ENCODE measurements around the gene KCNJ14.

KCNJ14 gene

GRCh38 chr19:48508729-48509411 lies 53.5 kb downstream of the KCNJ14 start:
- DNase-seq (ENCODE audit: low read depth): no peak

DNA sequence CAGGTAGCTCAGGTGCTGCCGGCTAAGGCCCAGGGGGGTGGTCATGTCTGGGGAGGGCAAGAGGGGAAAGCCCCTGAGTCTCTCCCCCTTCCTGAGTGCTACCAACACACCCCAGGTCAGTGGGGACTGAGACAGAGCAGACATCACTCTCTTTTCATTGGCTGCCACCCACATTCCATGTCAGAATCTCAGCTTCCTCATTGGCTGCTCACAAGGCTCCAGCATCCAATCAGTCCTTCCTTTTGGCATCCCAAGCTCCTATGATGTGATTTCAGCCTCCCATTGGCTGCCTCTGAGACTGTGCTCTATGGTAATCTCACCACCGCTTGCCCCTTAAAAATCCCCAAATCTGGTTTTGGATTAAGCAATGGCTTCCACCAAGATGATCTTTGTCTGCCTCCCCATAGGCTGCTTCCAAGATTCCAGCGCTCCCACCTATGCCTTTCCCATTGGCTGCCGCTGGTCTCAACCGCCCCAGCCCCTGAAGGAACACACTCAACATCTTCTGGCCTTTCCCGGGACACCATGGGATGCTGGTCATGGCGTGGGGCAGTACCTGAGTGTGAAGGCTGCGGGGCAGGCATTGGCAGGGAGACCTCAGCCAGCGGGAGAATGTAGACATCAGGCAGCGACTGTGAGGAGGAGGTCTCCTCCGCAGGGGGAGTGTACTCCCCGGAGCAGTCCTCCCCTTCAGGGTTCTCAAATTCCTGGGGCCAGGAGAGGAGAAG lies 54.3 kb downstream of the KCNJ14 start:
- no peak for DNase-seq (ENCODE audit: low read depth)

DNA sequence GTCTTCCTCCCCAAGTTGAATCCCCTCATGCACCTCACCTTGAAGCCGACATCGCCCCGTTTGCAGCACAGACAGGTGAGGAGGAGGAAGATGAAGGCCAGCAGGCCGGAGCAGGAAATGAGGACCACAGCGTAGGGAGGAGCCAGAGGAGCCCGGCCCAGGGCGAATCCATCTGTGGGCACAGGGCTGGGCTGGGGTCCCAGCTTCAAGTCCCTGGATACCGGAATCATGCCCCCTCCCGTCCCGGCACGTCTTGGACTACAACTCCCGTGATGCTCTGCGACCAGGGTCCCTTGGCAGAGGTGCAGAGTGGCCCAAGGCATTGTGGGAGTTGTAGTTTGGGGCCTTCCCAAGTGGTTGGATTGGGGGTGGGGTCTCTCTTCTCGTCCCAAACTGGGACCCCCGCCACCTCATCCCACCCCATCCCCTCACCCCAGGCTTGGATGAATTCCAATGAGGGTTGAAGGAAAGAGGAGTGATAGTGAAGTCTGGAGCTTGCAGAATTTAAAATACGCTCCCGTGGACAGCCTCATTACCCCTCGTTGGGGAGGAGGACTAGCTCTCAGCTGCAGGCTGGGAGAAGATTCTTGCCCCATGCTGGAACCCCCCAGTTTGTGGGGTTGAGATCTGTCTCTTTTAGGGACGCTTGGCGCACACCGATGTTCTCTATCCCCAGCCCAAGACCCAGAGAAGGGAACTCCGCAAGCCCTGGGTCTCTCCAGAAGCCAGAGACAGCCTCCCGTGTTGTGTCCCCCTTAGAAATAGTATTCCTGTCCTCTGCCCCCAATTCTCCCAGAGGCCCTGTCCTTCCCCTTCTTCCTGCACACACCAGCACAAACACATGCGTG lies 55.3 kb downstream of the KCNJ14 start:
- DNase-seq (ENCODE audit: low read depth): no peak

DNA sequence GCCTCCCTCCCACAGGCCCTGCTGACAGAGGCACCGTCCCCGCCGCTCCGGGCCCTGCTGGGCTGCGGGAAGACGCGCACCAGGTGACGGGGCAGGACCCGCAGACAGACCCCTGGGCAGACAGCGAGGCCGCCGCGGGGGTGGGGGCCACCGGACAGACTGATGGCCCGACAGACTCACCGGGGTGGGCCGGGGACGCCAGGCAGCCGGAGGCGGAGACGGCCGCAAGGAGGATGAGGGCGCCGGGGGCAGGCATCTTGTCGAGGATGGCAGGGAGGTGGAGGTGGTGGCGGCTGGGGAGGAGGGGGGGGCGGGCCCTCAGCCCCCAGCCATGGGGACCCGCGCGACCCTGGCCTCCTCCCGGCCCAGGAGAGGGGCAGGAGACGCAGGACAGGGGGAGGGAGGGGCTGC lies 56.0 kb downstream of the KCNJ14 start:
- DNase-seq (ENCODE audit: low read depth): no peak

DNA sequence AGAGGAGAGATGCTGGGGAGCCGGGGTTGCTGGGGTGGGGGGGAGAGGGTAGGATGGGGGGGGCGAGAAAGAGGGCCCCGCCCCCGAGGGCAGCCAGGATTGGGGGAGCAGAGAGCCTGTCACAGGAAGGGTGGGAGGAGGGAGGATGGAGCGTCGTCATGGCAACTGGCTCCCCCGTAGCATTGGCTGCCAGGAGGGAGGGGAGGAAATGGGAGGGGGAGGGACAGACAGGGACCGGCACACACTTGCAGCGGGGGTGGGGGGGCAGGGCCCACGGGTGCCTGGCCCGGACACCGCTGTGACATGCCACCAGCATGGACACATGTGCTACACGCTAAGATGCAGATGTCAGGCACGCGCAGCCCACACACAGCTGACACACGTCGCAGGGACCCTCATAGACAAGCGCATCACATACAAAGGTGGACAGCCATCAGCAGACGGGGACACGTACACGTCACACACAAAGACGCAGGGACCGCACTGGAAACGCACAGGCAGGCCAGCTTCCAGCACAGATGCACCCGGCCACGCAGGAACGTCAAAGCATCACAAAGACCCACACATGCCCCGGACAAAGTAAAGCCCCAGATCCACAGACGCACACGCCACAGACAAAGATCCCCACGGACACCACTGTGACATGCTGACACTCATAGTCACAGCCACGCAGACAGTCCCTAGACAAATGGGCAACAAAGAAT lies 56.6 kb downstream of the KCNJ14 start, which contains the start of gene LMTK3:
Gene LMTK3, minus strand, starts transcription at position 36 of the 704 bp plus-strand sequence. CDS start 259 bp downstream, outside the sequence.
- no peak for DNase-seq (ENCODE audit: low read depth)

GRCh38 chr19:48512504-48513288 lies 57.3 kb downstream of the KCNJ14 start:
- no peak for DNase-seq (ENCODE audit: low read depth)

- peak; percentile 50 for DNase-seq (ENCODE audit: low read depth)
Measured at GRCh38 chr19:48513289-48514122, 58.1 kb downstream of the KCNJ14 start.

DNA sequence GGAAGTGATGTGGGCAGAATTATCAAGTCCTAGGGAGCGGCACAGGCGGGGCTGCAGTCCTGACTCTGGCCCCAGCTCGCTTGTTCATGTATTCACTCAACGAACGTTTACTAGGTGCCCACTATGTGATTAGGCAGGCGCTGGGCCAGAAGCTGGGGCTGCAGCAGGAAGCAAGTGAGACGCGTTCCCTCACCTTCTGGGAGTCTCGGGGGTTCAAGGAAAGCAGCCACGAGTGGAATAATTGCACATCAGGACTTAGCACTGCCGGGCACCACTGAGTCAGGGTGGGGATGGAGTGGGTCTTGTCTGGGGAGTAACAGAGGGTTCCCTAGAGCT lies 58.7 kb downstream of the KCNJ14 start:
- DNase-seq (ENCODE audit: low read depth): no peak

GRCh38 chr19:48516536-48516935 lies 61.2 kb downstream of the KCNJ14 start:
- no peak for DNase-seq (ENCODE audit: low read depth)
